IPS-15b (cell line): ENCODE results near the gene SDE2.
"Not testable (repeated sequence)": the region's sequence is repeated elsewhere in the genome, so short reads cannot be mapped to it uniquely, and the experiment has no call there.

Experiments used
- H3K27me3 ChIP-seq: one replicate; pipeline ENCODE4 v1.6.1; 2013; ENCODE audit warnings: low read length; ENCODE audit not compliant: control insufficient read depth, insufficient read depth
- H3K36me3 ChIP-seq: one replicate; pipeline ENCODE4 v1.6.1; 2013; ENCODE audit warnings: low read length; ENCODE audit not compliant: control insufficient read depth, insufficient read depth
- H3K4me1 ChIP-seq: one replicate; pipeline ENCODE4 v1.6.1; 2013; ENCODE audit warnings: mild to moderate bottlenecking, low read length; ENCODE audit not compliant: control insufficient read depth, insufficient read depth
- H3K4me3 ChIP-seq: one replicate; pipeline ENCODE4 v1.5.1; 2013; ENCODE audit warnings: low read depth, low read length
- H3K9ac ChIP-seq: one replicate; pipeline ENCODE4 v1.6.1; 2013; ENCODE audit warnings: low read depth, mild to moderate bottlenecking, low read length
- H3K9me3 ChIP-seq: one replicate; pipeline ENCODE4 v1.6.1; 2013; ENCODE audit warnings: mild to moderate bottlenecking, low read length; ENCODE audit not compliant: control insufficient read depth, insufficient read depth

Gene SDE2

DNA sequence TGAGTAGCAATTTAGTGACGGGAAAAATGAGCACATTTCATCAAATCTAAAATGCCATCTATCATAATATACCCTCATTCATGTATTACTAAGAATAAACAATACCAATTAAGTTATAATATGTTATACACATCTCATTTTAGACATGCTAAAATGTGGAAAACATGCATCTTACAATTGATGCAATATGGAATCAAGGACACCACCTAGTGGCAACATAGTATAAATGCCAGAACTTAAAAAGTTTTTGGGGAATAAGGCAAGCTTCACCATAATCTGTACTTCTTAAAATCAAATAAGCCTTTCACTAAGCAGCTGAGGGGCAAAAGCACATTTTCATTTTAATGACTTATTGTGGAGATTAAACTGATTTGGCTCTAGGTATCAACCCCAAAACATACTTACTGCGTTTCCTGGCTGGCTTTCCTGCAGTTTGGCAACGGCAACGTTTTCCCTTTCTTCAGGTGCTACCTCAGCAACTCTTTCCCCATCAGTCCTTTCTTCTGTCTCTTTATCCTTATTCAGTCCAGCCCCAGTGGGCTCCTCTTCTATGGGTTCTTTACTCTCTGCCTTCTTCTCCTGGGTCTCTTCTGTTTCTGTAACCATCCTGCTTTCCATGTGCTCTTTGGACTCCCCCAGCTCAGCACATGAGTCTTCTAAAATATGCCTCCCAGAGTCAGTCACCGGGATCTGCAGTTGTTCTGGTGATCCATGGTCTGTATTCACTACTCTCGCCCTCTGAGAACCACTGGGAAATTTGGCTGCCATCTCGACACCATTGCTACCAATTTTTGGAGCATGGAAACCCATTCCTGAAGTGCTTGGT lies 11.4 kb downstream of the SDE2 start:
- Histone ChIP-seq H3K9ac (no peak overlapping the region), H3K9me3 (no peaks in the 10 kb centered on the region), H3K36me3 (peaks cover 7% of the 10 kb centered on the region), H3K27me3 (no peaks in the 10 kb centered on the region), H3K4me1 (no peaks in the 10 kb centered on the region), H3K4me3 (no peak overlapping the region)

DNA sequence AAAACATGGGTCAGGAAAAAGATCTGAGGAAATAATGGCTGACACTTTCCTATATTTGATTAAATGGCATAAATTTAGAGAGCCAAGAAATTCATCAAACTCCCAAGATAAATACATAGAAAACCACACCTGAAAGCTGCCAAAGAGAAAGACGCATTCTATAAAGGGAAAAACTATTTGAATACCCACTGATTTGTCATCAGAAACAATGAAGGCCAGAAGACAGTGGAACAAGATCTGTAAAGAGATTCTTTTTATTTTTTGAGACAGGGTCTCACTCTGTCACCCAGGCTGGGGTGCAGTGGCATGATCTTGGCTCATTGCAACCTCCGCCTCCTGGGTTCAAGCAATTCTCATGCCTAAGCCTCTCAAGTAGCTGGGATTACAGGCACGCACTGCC lies 17.4 kb downstream of the SDE2 start:
- no peaks in the 10 kb centered on the region for H3K4me1 ChIP-seq
- H3K27me3 ChIP-seq = no peaks in the 10 kb centered on the region
- no peak overlapping the region for H3K9ac ChIP-seq
- no peak overlapping the region for H3K4me3 ChIP-seq
- peaks cover 17% of the 10 kb centered on the region for H3K36me3 ChIP-seq
- no peaks in the 10 kb centered on the region for H3K9me3 ChIP-seq

DNA sequence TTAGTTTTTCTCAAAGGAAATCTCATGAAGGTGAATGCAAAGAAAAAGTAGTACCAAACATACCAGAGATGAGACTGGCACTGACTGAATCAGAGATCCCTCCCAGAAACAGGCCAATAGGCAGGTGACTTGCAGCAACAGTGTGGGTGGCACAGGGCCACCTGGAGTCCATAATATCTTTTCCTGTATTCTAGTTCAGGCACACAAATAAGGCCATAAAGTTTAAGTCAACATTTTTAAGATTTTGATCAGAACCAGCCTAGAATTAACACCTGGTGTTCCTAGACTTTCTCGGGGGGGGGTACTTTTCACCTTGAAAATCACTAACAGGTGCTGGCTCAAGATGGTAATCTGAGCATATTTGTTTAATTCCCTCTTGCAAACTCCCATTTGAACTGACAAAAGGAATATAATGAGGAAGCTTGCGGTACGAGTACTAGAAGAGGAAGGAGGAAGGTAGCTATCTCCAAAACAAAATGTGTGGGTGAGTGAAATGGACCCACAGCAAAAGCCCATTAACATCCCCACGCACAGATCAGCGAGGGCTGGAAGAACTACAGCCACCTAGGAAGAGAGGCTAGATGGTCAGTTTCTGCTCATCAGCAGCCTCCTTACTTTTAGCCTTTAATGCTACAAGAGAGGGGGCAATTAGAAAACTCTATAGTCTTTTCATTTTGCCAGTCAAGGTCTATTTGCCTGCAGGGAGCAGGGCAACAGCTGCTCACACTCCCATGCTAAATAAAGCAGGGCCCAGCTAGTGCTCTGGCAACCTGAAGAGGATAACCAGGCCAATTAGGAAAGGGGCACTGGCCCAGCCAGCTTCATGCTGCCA lies 18.9 kb downstream of the SDE2 start:
- H3K4me3 ChIP-seq = no peak overlapping the region
- no peaks in the 10 kb centered on the region for H3K27me3 ChIP-seq
- no peaks in the 10 kb centered on the region for H3K4me1 ChIP-seq
- no peak overlapping the region for H3K9ac ChIP-seq
- no peaks in the 10 kb centered on the region for H3K9me3 ChIP-seq
- H3K36me3 ChIP-seq = peaks cover 17% of the 10 kb centered on the region

DNA sequence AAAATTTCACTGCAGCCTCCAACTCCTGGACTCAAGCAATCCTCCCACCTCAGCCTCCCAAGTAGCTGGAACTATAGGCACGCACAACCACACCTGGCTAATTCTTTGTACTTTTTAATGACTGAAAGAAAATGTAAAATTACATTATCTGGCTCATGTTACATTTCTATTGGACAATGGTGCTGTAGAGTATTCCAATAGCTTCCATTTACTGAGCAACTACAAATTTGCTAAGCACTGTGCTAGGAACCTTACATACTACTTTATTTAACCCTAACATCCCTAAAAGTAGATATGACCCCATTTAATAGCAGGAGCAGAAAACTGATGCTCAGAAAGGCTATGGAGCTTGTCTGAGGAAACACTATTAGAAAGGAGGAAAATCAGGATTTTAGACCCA lies 19.7 kb downstream of the SDE2 start:
- Histone ChIP-seq H3K4me1 (no peaks in the 10 kb centered on the region), H3K9ac (no peak overlapping the region), H3K36me3 (peaks cover 17% of the 10 kb centered on the region), H3K9me3 (no peaks in the 10 kb centered on the region), H3K4me3 (no peak overlapping the region), H3K27me3 (no peaks in the 10 kb centered on the region)

DNA sequence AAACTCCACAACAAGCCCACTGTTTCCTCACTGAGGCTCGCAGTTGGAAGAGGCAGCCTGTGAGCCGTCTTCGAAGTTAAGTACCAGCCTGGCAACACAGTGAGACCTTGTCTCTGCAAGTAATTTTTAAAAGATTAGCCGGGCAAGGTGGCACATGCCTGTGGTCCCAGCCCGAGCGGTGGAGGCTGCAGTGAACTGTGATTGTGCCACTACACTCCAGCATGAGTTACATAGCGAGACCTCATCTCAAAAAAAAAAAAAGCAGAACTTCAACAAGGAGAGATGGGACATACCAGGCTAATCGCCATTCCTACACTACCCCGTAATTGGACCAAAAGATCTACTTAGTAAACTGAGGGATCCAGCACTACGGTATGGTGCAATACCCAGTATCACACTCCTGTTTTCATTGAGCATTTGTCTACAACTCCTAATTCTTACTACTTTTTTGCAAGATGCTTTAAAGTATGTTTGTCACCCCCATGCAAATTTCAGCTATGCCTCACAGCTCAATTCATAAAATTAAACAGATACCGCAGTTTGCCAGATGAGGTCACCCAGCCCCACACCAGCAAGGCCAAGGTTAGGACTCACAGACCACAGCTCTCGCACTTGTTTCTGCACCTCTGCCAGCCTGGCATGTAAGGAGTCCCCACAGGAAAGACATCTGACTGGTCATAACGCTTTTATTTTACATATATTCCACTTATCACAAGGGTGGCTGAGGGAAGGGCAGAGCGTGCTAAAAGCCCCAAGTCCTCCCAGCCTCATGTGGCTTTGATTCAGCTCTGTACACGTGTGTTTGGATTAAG lies 21.0 kb downstream of the SDE2 start:
- no peaks in the 10 kb centered on the region for H3K4me1 ChIP-seq
- no peak overlapping the region for H3K9ac ChIP-seq
- H3K9me3 ChIP-seq = no peaks in the 10 kb centered on the region
- peaks cover 17% of the 10 kb centered on the region for H3K36me3 ChIP-seq
- H3K4me3 ChIP-seq = no peak overlapping the region
- no peaks in the 10 kb centered on the region for H3K27me3 ChIP-seq

DNA sequence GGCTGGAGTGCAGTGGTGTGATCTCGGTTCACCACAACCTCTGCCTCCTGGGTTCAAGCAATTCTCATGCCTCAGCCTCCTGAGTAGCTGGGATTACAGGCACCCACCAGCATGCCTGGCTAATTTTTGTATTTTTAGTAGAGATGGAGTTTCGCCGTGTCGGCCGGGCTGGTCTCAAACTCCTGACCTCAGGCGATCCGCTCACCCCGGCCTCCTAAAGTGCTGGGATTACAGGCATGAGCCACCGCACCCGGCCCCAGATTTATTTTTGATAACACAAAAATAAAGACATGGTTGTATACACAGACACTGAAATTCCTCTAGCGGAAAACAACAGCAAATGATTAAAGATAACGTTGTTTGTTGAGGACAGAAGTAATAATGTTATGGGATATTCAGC lies 24.0 kb downstream of the SDE2 start:
- not testable (repeated sequence) for H3K27me3 ChIP-seq, H3K36me3 ChIP-seq, H3K4me3 ChIP-seq, H3K4me1 ChIP-seq, H3K9ac ChIP-seq, H3K9me3 ChIP-seq

DNA sequence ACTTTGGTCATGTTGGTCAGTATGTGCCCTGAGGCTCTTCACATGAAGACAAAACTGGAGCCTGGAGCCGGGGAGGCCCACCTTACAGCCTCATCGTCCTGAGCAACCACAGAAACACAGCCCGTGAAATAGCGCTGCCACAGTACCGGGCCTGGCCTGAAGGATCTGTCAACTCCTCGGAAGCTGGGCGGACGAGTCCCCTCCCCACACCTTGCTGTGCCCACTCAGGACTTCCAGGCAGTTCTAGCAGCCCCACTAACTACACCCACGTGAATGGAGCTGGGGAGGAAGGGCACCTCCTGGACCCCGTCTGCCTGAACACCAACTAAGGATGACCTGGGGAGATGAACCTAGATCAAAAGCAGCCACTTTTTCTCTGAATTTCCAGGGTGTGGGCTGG lies 24.7 kb downstream of the SDE2 start:
- no peaks in the 10 kb centered on the region for H3K9me3 ChIP-seq
- H3K4me3 ChIP-seq = no peak overlapping the region
- H3K4me1 ChIP-seq = no peaks in the 10 kb centered on the region
- H3K36me3 ChIP-seq = peaks cover 2% of the 10 kb centered on the region
- H3K27me3 ChIP-seq = no peaks in the 10 kb centered on the region
- H3K9ac ChIP-seq = no peak overlapping the region

DNA sequence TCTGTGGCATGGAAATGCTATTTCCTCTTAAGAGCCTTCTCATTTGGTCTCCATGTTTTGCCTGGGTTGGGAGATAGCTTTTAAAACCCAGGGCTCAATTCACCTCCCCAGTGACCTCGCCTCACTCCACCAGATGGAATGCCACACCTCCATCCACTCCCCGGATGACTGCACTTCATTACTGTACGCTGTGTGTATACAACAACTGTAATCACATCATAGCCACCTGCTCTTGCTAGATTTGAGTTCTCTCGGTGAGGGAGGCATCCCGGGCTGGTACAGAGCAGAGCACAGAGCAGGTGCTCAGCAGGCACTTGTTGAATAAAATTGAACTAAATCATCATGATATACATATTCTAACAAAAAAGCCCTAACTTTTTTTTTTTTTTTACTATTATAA lies 26.0 kb downstream of the SDE2 start:
- Histone ChIP-seq H3K9me3 (no peaks in the 10 kb centered on the region), H3K9ac (no peak overlapping the region), H3K4me1 (no peaks in the 10 kb centered on the region), H3K36me3 (peaks cover 2% of the 10 kb centered on the region), H3K27me3 (no peaks in the 10 kb centered on the region), H3K4me3 (no peak overlapping the region)

DNA sequence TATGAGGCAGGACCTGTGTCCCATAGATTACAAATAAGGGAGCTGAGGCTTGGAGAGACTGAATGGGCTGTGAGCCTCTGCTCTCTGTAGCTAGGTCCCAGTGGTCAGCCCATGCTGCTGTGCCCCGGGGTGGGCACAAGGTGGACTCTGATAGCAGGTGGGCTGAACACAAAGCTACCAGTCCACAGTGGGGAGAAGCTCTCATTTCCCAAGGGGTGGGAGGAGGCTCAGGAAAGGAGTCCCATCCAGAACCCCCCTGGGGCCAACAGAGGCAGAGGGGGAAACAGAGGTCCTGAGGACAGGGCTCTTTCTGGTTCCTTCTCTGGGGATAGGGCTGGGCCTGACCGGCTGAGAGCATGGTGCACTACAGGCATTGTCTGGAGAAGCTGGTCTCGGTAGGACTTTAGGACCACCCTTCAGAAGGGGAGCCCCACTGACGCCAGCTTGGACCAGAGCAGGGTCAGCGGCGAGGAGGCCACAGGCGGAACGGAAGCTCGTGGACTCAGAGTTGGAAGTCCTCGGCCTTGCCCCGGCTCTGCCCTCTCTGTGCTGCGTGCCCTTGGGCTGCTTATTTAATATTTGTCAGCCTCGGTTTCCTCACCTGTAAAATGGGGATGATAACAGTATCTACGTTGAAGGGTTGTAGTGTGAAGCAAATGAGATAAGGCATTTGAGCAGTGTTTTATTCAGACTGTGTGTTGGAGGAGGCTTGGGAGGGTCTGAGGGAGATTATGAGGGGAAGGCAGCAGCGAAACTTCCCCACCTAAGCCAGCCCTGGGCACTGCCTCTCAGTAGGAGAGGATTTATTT lies 26.6 kb downstream of the SDE2 start:
- no peak overlapping the region for H3K9ac ChIP-seq
- H3K36me3 ChIP-seq = peaks cover under 1% of the 10 kb centered on the region
- no peak overlapping the region for H3K4me3 ChIP-seq
- no peaks in the 10 kb centered on the region for H3K4me1 ChIP-seq
- H3K9me3 ChIP-seq = no peaks in the 10 kb centered on the region
- no peaks in the 10 kb centered on the region for H3K27me3 ChIP-seq

DNA sequence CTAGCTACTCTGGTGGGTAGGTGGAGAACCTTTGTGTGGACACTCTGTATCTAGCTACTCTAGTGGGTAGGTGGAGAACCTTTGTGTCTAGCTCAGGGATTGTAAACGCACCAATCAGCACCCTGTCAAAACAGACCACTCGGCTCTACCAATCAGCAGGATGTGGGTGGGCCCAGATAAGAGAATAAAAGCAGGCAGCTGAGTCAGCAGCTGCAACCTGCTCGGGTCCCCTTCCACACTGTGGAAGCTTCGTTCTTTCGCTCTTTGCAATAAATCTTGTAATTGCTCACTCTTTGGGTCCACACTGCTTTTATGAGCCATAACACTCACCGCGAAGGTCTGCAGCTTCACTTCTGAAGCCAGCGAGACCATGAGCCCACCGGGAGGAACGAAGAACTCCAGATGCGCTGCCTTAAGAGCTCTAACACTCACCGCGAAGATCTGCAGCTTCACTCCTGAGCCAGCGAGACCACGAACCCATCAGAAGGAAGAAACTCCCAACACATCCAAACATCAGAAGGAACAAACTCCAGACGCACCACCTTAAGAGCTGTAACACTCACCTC lies 28.5 kb downstream of the SDE2 start:
- not testable (repeated sequence) for H3K9ac ChIP-seq, H3K4me1 ChIP-seq, H3K27me3 ChIP-seq, H3K9me3 ChIP-seq, H3K36me3 ChIP-seq, H3K4me3 ChIP-seq

DNA sequence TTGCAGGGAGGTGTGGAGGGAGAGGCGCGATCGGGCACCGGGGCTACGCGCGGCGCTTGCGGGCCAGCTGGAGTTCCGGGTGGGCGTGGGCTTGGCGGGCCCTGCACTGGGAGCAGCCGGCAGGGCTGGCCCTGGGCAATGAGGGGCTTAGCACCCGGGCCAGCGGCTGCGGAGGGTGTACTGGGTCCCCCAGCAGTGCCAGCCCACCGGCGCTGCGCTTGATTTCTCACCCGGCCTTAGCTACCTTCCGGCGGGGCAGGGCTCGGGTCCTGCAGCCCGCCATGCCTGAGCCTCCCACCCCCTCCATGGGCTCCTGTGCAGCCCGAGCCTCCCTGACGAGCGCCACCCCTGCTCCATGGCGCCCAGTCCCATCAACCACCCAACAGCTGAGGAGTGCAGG lies 29.4 kb downstream of the SDE2 start:
- H3K9ac ChIP-seq, H3K27me3 ChIP-seq, H3K9me3 ChIP-seq, H3K4me1 ChIP-seq, H3K4me3 ChIP-seq, H3K36me3 ChIP-seq: not testable (repeated sequence)
